Suppressor macrophage (primary cell): ENCODE measurements around the gene GPR37.
A peak's percentile ranks its signal among the peaks of the same experiment; 100 is the strongest.

ENCODE experiments used
- DNase-seq, 4 experiments: peaks; one replicate each; pipeline ENCODE4 v3.0.0-alpha.2; 2020 to 2022
- total RNA-seq, 17 experiments: gene quantifications; one replicate each; lab custom pipeline; 2026; ENCODE audit warnings: mixed read lengths in 6 of 17, inconsistent platforms in 3 of 17; lab: John Stamatoyannopoulos, UW

GPR37 gene, protein sequence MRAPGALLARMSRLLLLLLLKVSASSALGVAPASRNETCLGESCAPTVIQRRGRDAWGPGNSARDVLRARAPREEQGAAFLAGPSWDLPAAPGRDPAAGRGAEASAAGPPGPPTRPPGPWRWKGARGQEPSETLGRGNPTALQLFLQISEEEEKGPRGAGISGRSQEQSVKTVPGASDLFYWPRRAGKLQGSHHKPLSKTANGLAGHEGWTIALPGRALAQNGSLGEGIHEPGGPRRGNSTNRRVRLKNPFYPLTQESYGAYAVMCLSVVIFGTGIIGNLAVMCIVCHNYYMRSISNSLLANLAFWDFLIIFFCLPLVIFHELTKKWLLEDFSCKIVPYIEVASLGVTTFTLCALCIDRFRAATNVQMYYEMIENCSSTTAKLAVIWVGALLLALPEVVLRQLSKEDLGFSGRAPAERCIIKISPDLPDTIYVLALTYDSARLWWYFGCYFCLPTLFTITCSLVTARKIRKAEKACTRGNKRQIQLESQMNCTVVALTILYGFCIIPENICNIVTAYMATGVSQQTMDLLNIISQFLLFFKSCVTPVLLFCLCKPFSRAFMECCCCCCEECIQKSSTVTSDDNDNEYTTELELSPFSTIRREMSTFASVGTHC
- 0 to 1.7 (median 0.11) reads per million in 17 experiments for total RNA-seq

DNA sequence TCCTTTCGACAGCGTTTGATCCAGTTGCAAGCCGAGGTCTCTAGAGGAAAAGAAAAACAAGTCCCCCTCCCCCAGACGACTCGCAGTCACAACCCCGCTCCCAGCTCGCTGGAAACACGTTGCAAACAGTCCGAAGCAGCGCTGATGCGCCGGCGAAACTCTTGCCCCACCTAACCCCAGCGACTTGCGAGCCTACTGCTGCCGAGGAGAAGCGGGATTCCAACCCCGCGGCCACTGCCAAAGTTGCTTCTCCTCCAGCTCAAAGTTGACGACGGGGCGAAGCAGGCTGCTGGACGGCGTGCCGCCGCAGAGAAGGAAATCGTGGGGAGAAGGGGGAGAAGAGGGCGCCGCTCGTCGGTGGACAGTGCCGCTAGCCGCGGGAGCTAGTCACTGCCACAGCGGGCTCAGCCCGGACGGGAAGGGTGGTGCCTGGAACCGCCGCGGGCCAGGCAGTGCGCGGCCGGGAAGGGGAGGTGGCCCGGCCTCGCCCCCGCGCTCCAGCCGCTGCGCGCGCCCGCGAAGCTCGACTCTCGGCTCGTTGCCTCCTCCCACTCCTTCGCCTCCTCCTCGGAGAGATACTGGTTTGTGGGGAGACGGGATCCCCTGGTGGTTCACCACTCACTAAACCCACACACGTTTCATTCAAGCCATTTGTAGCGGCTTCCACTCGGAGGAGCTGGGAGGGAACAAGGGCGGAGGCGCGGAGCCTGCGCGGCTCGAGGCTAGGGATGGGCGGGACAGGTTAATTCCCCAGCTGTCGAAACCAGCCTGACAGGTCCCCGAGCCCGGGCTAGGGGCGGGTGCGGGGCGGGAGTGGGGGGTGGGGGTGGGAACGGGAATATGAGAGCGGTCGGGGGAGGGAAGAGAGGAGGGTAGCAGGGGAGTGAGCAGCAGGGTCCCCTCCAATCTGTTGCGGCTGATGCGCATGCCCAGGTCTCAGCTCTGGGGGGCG, at the start of gene GPR37:
Gene GPR37, minus strand, starts transcription at position 392 of the 952 bp plus-strand sequence. CDS start 816 bp downstream, outside the sequence.
- peak; percentile 23 to 66 (median 53) for DNase-seq

DNA sequence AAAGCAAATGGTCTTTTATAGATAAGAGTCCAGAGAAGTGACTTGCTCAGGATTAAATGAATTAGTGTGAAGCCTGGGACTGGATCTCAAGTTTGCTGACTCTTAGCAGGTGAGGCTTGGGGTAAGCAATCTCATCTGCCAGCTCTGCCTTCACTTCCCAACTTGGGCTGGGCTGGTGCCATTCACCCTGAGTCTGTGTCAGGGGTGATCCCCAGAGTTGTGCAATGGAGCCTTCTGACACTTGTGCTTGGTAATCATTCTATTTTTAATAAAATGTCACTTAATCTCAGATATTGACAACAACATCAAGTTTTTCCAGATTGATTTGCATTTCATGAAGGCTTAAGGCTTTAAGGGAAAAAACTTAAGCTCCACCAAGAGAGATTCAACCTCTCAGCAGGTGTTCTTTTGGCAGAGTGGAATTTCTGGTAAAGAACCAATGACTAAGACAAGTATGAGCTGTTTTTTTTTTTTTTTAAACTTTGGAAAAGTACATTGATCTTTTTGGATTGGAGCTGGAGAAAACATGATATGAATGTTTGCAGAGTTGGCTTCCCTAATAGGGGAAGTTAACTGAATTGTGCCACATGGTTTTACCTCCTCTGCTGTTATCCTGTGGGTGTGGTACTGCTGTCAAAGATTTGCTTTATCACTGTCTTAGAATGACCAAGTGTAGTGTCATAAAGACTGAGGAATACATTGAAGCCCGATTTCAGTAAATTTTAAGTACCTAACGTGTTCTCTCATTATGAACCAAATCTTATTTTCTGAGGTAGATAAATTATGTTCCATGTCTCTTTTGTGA, 48.6 kb upstream of the GPR37 start:
- peak; percentile 5 to 35 (median 27) for DNase-seq

DNA sequence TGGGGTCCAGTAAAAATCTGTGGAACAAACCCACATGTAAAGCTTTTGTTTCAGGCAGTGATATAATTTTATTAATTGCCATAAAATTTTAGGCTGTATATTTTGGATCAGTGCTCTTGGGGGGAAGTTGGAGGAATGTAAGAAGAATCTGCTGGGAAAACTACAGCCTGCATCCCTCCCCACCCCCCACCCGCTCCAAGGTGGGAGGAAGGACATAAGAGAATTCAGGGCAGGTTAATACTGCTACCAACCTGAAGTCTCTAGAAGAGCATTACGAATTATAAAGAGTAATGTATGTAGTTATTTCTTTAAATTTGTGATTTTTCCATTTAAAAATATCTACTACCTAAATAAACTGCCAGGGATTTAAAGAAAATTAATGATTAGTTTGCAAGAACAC, 47.2 kb upstream of the GPR37 start:
- DNase-seq, result no peak

DNA sequence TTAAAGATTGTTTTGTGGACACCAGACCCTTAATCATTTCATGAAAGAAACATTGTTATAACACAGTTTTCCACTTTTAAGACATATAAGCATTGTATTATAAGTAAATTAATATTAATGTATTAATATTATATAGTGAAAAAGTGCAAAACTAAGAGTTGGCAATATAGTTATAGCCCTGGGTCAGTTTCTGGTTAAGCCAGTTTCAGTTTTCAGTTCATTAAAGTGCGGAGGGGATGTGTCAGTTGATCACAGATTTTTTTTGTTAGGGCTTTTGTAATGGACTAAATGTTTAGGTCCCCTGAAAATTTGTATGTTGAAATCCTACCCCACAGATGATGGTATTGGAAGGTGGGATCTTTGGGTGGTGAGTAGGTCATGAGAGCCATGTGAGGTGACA, 45.7 kb upstream of the GPR37 start:
- no peak for DNase-seq

DNA sequence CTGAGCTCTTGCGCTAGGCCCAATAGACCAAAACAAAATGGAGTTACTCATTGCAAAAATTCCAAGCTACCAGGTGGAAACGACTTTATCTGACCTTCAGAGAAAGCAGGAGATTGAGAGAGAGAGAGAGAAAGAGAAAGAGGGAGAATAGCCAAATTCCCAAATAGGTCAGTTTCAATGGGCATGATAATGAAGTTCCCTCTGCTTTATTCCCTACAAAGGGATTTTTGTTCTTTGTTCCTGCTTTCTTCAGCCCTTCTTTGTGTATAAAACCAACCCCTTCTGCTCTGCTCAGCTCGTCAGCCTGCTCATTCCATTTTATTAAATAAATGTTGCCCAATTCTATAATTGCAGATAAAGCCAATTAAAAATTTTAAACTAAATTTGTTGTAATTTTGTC, 45.0 kb upstream of the GPR37 start:
- DNase-seq, result no peak

DNA sequence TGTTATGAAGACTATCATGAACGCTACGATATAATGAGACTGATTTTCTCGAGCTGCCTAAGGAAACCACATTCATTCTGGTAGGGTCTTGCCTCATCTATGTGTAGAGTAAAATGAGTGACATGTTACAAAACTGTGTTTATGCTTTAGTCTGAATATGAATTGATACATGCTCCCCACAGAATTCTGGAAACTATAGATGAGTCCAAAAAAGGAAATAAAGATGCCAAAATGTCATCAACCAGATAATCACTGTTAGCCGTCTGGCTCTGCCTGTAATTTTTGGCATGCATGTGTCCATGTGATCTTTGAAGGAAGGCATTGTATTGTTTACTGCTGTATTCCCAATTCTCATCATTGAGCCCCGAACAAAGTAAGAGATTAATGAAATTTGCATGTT, 42.6 kb upstream of the GPR37 start:
- DNase-seq, result no peak

DNA sequence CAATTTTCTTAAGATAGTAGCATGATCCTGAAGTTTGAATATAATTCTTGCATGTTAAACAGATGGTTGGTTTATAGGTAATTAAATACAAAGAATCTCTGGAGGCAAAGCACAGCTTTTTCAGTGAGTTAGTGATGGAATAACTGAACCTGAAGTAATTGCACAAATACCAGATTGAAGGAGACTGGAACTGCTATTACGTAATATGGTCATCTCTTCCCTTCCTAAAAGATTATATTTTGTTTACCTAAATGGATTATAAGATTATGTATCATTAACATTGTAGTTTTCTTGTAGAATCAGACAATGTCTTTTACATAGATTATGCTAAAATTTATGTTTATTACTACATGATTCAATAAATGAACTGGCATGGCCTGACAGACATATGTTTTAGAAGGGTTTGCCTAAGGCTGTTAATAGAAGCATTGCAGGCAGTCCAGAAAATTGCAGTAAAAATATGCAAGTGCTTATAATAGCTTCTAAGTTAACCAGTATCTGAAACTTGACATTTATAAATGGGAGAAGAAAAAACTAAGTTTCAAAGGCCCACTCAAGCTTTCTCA, 35.8 kb upstream of the GPR37 start:
- no peak for DNase-seq

DNA sequence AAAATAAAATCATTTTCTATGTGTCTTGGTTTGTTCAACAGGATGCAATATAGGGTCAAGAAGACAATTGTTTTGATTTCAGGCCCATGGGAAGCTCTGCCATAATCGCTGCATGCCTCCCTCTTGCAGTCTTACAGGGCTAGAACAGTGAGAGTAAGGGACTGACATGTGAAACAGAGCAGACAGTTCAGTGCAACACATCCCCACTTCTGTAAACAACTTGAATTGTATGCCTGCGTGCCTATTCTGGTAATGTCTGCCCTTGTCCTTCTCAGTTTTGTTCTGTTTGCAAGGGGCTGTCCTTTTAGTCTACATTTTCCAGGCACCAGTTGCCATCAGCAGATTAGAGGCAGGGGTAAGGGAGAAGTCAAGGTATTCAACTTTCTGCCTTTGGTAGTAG, 34.8 kb upstream of the GPR37 start:
- no peak for DNase-seq

DNA sequence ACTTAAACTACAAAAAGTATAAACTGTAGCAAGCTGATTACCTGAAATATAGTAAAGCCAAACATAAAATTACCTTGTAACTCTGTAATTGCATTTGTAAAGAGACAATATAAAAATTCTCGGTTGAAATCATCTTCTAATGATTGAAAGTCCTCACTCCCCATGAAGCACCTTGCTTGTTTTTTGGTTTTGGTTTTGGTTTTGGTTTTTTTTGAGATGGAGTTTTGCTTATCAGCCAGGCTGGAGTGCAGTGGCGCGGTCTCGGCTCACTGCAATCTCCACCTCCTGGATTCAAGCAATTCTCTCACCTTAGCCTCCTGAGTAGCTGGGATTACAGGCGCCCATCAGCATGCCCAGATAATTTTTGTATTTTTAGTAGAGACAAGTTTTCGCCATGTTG, 33.9 kb upstream of the GPR37 start:
- no peak for DNase-seq

DNA sequence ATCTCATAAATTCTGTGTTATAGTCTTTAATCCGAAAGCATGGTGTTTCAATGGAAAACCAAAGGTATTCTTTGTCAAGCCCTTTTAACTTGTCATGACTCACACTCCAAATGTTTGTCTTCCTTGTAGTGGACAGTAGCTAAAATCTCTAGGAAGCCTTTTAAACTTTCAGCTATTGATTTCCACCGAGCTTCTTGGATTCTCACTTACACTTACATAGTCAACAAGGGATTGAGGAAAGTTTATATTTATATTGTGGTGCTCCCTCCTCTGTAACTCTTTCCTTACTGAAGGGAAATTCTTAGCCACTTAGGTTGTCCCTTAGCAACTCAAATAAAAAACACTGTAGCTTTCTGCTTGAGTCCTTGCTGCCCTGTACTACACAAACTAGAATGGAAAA, 31.2 kb upstream of the GPR37 start:
- no peak for DNase-seq

DNA sequence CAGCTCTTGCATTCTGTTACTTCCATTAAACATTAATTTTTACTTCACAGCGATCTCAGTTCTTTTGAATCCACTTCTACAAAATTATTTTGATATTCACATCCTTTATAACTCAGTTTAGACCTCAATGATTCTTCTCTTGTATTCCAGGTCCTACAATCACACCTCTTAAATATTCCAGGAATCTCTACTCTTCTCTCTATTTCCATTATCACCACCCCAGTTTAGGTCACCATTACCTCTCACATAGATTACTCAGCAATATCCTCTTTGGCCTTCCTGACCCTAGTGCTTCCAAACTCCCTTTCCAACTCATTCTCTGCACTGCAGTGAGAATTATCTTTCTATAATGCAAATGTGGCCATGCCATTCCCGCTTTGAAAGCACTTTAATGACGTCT, 27.1 kb upstream of the GPR37 start:
- DNase-seq, result no peak

DNA sequence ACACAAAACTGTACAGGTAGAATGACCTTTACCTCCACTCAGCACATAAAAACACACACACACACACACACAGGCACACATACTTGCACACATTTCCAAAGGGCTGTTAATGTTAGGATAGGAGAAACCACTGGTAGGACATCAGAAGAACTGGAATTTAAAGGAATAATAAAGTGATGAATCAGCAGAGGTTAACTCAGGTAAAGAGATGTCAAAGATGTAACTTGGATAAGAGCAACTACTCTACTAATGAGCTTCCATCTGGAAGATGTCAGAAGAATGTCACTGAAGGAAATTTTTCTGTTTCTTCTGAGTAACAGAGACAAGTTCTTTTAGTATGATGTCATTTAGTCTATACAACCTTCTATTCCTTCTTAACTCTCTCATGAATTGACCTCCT, 26.4 kb upstream of the GPR37 start:
- no peak for DNase-seq

DNA sequence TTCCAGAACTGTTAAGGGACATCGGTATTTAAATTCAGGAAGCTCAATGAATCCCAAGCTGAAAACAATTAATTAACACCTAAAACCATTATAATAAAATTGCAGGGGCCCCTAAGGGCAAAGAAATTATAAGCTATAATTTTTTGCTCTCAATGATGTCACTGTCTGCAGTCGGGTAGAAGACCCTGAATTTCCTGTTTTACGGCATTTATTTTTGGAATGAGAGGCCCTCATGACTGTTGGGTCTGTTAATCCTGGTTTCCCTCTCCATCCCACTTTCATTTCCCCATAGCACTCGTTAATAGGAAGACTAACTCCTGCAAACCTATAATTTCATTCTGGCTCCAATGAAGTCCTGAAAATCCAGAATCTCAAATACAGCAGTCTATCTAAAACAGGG, 25.8 kb upstream of the GPR37 start:
- DNase-seq, result no peak

DNA sequence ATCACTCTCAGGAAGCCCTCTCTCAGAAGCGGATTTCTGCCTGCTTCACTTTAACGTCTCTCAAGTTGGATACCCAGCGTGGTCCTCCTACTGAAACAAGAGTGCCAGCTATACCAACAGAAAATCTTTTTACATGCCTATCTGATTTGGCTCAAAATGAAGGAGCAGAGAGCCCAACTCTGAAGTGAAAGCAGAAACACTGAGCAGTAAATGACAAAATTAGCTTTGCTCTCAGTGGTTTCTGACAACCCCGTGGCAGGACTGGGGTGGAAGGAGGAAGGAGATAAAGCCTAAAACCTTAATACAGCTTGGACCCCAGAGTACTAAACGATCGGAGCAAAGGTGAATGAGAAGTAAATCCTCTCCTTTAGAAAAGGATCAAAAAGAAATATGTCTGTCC, 25.1 kb upstream of the GPR37 start:
- no peak for DNase-seq

DNA sequence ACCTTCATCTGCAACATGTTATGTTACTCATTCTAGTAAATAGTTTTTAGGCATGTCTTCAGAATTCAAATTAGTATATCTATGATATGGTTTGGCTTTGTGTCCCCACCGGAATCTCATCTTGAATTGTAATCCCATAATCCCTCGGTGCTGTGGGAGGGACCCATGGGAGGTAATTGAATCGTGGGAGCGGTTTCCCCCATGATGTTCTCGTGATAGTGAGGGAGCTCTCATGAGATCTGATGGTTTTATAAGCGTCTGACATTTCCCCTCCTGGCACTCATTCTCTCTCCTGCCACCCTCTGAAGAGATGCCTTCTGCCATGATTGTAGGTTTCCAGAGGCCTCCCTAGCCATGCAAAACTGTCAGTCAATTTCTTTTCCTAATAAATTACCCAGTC, 20.4 kb upstream of the GPR37 start:
- no peak for DNase-seq

DNA sequence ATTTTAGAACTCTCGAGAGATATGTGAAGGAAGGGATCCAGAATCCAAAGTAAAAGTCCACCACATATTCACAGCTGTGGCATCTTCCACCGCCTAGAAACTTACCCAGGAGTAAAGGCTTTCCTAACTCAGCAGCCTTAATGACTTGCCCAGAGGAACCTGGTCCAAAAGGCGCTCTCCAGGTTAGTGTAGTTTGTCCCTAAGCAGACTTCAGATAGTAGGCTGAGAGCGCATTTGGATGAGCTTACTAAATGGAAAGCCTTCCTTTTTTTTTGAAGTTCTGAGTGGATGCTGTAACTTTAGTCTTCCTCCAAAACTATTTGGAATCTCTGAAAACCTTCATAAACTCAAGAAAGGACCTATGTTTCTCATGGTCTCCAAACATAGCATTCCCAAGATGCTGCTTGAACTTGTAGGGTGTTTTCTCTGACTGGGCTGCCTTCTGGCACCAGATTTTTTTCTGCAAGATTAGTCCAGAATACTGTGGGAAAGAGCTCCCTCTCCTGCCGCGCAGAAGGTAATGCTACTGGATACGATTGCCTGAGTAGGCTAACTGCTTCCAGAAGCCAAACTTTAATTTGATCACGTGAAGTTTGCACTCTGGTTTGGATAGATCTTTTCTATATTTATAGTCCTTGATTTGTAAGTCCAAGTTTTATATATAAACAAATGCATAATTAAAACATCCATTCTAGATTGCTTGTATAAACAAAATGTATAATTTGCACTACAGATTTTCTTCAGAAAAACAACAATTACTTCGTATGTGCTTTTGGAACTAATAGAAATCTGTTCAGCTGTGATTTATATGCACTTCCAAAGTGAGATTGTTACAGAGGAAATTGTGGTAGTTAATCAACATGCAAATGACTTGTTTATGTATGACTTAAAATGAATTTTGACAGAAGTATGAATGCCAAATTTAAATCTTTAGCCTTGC, 19.6 kb upstream of the GPR37 start:
- peak; percentile 16 to 46 (median 46) for DNase-seq

DNA sequence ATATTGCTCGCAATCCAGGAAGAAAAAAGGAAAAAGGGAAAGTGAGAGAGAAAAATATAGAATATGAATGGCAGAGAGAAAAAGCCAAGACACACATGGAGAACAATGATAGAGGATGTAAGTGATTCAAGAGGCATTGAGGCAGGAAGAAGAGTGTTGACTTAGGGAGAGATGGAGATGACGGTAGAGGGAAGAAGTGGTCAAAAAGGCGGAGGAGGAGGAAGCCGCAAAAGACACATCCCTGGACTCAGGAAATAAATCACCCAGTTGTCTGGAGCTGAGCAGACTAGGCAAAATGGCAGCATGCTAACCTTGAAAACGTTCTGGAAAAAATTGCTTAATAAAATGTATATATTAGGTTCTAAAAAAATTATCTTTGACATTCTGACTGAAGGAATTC, 17.7 kb upstream of the GPR37 start:
- no peak for DNase-seq

DNA sequence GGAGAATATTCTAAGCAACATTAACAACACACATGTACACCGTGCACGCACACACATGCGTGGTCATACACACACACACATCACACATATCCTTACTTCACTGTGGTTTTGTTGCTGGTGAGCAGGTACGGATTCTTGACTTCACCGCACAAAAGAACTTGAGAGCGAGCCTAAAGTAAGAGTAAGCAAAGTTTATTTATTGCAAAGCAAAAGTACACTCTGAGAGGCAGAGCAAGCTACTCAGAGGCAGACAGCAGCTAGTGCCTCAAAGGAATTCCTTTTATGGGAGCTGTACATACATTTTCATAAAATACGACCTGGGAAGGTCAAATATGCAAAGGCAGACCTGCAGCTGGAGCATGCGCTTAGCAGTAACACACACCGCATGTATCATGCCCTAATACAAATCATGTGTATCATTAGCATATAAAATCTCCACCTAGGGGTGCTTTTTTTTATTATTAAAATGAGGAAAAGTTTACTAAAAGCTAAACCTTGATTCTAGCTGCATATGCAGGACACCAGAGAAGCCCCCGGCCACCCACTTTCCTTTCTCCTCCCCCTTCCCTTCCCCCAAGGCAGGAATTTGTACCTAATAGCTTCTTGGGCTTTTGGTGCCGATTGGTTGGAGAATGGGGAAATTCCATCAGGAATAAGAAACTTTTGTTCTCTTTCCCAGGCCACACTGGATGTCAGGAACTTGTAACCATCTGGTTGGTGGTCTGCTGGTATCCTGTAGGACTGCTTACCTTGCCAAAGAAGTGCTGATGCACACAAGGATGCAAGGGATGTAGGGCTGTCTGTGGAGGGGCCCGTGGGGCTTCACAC, 16.5 kb upstream of the GPR37 start:
- no peak for DNase-seq

DNA sequence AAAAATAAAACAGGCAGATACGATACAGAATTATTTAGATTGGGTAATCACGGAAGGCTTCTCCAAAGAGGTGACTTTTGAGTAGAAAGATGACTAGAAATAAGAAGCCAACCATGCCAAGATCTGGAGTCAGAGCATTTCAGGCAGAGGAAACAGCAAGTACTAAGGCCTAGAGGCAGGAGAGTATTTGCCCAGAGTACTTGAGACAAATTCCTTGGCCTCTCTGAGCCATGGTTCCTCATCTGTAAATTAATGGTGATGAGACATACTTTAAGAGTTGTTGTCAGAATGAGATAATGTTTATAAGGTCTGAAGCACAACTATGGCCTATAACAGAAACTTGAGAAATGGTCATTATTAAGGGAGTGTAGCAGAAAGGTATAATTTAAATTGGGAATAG, 15.8 kb upstream of the GPR37 start:
- no peak for DNase-seq

DNA sequence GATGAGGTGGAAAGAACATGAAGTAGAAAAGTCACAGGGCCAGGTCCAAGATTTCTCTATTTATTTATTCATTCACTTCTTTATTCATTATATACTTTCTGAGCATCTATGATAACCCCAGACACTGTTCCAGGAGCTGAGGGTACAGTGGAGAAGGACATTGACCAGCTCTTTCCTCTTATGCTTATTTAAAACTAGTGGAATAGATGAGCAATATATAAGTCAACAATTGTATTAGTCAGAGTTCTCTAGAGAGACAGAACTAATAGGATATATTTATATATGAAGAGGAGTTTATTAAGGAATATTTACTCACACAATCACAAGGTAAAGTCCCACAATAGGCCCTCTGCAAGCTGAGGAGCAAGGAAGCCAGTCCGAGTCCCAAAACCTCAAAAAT, 15.0 kb upstream of the GPR37 start:
- DNase-seq, result no peak
